HCT116 (cell line): ENCODE data around the gene TRPM5. TPM values are rescaled to one million over a fixed set of nuclear protein-coding genes. Genes with fewer than 3 reads are reported as not detected.

Experiments
- ATAC-seq: fragments of 200-7000 bp; cut with Tn5 transposase; 2 replicates; pipeline ENCODE4 v1.9.1; 2020; ENCODE audit warnings: mild to moderate bottlenecking, moderate library complexity
- BruUV-seq: library from RNA; stranded (reverse); fragments of 400-500 nt; replicated peaks from 2 replicates; lab custom pipeline; 2021; lab: Mats Ljungman, UMichigan
- CTCF ChIA-PET: fragments of 300-600 bp; sonication (Branson Sonifier 250); formaldehyde crosslinking; loops from one replicate; lab custom pipeline; 2021; ENCODE audit warnings: antibody characterized with exemption; lab: Charles Lee
- POLR2A ChIA-PET: fragments of 300-600, 350-600 bp; sonication (Branson Sonifier 250); formaldehyde crosslinking; loops from one replicate; lab custom pipeline; 2021; ENCODE audit warnings: antibody characterized with exemption; lab: Charles Lee
- RAD21 ChIA-PET, 2 experiments: fragments of 300-600 bp; sonication (Branson Sonifier 250); formaldehyde crosslinking; loops; one replicate each; lab custom pipeline; 2023; ENCODE audit warnings: low total read pairs in 2 of 2; ENCODE audit not compliant: uncharacterized antibody in 2 of 2, unreplicated experiment in 2 of 2, low non-redundant PET in 1 of 2; lab: Charles Lee
- DNase-seq: peaks from one replicate; pipeline ENCODE4 v3.0.0-alpha.2; 2010; ENCODE audit warnings: low read depth, low spot score
- H2AFZ ChIP-seq: fragments of 200-600 bp; shearing (Covaris generic), sonication (generic); 2 replicates; pipeline ENCODE4 v1.6.1; 2017; ENCODE audit warnings: low read depth, mixed run types, mixed read lengths, antibody characterized with exemption, low read length; ENCODE audit not compliant: poor library complexity, severe bottlenecking
- H3K27ac ChIP-seq: 2 replicates; pipeline ENCODE4 v1.5.1; 2012; ENCODE audit warnings: low read depth, low read length
- H3K27me3 ChIP-seq: fragments of 200-600 bp; sonication (generic); 2 replicates; pipeline ENCODE4 v1.6.1; 2016; ENCODE audit warnings: mixed run types, low read length, mixed read lengths; ENCODE audit not compliant: insufficient read depth
- H3K36me3 ChIP-seq, 2 experiments: fragments of 200-500 bp in 1 of 2; fragments of 200-600 bp in 1 of 2; sonication (Bioruptor generic) in 1 of 2; sonication (generic) in 1 of 2; 2 replicates each; pipeline versions ENCODE4 v1.5.1 to v1.6.1; 2014 to 2016; ENCODE audit warnings: low read length in 2 of 2, inconsistent platforms in 1 of 2, mixed read lengths in 1 of 2, mixed run types in 1 of 2; ENCODE audit not compliant: insufficient read depth in 2 of 2, control insufficient read depth in 1 of 2
- H3K4me1 ChIP-seq, 2 experiments: fragments of 200-600 bp in 1 of 2; sonication (generic) in 1 of 2; 2 replicates each; pipeline versions ENCODE4 v1.5.1 to v1.6.1; 2012 to 2017; ENCODE audit warnings: low read length in 2 of 2, inconsistent platforms in 1 of 2, mild to moderate bottlenecking in 1 of 2, mixed read lengths in 1 of 2, mixed run types in 1 of 2, moderate library complexity in 1 of 2; ENCODE audit not compliant: insufficient read depth in 2 of 2, control insufficient read depth in 1 of 2
- H3K4me2 ChIP-seq: fragments of 200-600 bp; sonication (generic); 2 replicates; pipeline ENCODE4 v1.6.1; 2017; ENCODE audit warnings: mixed run types, low read length, mixed read lengths
- H3K4me3 ChIP-seq, 2 experiments: fragments of 200-600 bp in 1 of 2; sonication (generic) in 1 of 2; replicated peaks in 1 of 2; 2 replicates each; pipeline ENCODE4 v1.5.1; 2011 to 2016; ENCODE audit warnings: low read length in 2 of 2, control low read depth in 1 of 2, low read depth in 1 of 2, mild to moderate bottlenecking in 1 of 2, mixed read lengths in 1 of 2, mixed run types in 1 of 2
- H3K79me2 ChIP-seq: fragments of 200-600 bp; sonication (generic); 2 replicates; pipeline ENCODE4 v1.6.1; 2017; ENCODE audit warnings: mild to moderate bottlenecking, mixed run types, low read length, moderate library complexity, mixed read lengths; ENCODE audit not compliant: insufficient read depth
- H3K9ac ChIP-seq: fragments of 200-600 bp; sonication (generic); 2 replicates; pipeline ENCODE4 v1.6.1; 2016; ENCODE audit warnings: low read length, mixed read lengths
- H3K9me2 ChIP-seq: fragments of 200-600 bp; sonication (generic), shearing (Covaris generic); 2 replicates; pipeline ENCODE4 v1.6.1; 2017; ENCODE audit warnings: mixed run types, mild to moderate bottlenecking, moderate library complexity; ENCODE audit not compliant: insufficient read depth
- H3K9me3 ChIP-seq, 2 experiments: fragments of 200-500 bp in 1 of 2; fragments of 200-600 bp in 1 of 2; sonication (Bioruptor generic) in 1 of 2; sonication (generic) in 1 of 2; 2 replicates each; pipeline ENCODE4 v1.6.1; 2014 to 2017; ENCODE audit warnings: low read length in 2 of 2, mixed read lengths in 2 of 2, inconsistent platforms in 1 of 2, low read depth in 1 of 2, mild to moderate bottlenecking in 1 of 2, mixed run types in 1 of 2, moderate library complexity in 1 of 2; ENCODE audit not compliant: control insufficient read depth in 1 of 2, insufficient read depth in 1 of 2
- H4K20me1 ChIP-seq: fragments of 200-600 bp; sonication (generic), shearing (Covaris generic); 2 replicates; pipeline ENCODE4 v1.6.1; 2017; ENCODE audit warnings: mixed run types, mild to moderate bottlenecking, moderate library complexity; ENCODE audit not compliant: insufficient read depth
- CBX3 ChIP-seq: IDR thresholded peaks from 2 replicates; pipeline ENCODE4 v1.6.1; 2012; ENCODE audit warnings: low read depth
- EGR1 ChIP-seq: IDR thresholded peaks from 2 replicates; pipeline ENCODE4 v1.6.1; 2012; ENCODE audit warnings: low read depth
- EZH2phosphoT487 ChIP-seq: fragments of 200-600 bp; IDR thresholded peaks from 2 replicates; pipeline ENCODE4 v1.6.1; 2018; ENCODE audit warnings: antibody characterized with exemption, borderline replicate concordance
- FOSL1 ChIP-seq: IDR thresholded peaks from 2 replicates; pipeline ENCODE4 v1.6.1; 2012; ENCODE audit warnings: low read depth
- JUND ChIP-seq: IDR thresholded peaks from 2 replicates; pipeline ENCODE4 v1.6.1; 2012
- POLR2A ChIP-seq: IDR thresholded peaks from 2 replicates; pipeline ENCODE4 v1.7.0; 2011; ENCODE audit warnings: borderline replicate concordance; ENCODE audit not compliant: insufficient read depth, insufficient read length; ENCODE audit errors: extremely low read depth
- RAD21 ChIP-seq: IDR thresholded peaks from 2 replicates; pipeline ENCODE4 v1.6.1; 2012; ENCODE audit warnings: low read depth, mild to moderate bottlenecking
- SP1 ChIP-seq: IDR thresholded peaks from 2 replicates; pipeline ENCODE4 v1.6.1; 2012; ENCODE audit warnings: low read depth
- SRF ChIP-seq: IDR thresholded peaks from 2 replicates; pipeline ENCODE4 v1.6.1; 2012; ENCODE audit warnings: low read depth
- ZNF274 ChIP-seq: fragments of 200-500 bp; sonication (Bioruptor generic); IDR thresholded peaks from 2 replicates; pipeline ENCODE4 v1.6.1; 2014; ENCODE audit warnings: mild to moderate bottlenecking, low read depth, low read length, inconsistent platforms
- intact Hi-C: fragments of 100-400 bp; cut with micrococcal nuclease; formaldehyde crosslinking; loops from 2 replicates; pipeline ENCODE4 v1.10.0; 2022
- total RNA-seq: library from RNA; stranded (reverse); gene quantifications from one replicate; pipeline ENCODE4 v1.2.1, GENCODE V29; 2021; ENCODE audit not compliant: unreplicated experiment
- TF ChIP-seq, protein P1 (sequence below): IDR thresholded peaks from 2 replicates; pipeline ENCODE4 v1.6.1; 2012
- TF ChIP-seq, protein P2 (sequence below): IDR thresholded peaks from 2 replicates; pipeline ENCODE4 v1.6.1; 2012; ENCODE audit warnings: low read depth

The TRPM5 gene
- total RNA-seq, 1 experiment from 2014 or later, result 0.07 TPM

DNA sequence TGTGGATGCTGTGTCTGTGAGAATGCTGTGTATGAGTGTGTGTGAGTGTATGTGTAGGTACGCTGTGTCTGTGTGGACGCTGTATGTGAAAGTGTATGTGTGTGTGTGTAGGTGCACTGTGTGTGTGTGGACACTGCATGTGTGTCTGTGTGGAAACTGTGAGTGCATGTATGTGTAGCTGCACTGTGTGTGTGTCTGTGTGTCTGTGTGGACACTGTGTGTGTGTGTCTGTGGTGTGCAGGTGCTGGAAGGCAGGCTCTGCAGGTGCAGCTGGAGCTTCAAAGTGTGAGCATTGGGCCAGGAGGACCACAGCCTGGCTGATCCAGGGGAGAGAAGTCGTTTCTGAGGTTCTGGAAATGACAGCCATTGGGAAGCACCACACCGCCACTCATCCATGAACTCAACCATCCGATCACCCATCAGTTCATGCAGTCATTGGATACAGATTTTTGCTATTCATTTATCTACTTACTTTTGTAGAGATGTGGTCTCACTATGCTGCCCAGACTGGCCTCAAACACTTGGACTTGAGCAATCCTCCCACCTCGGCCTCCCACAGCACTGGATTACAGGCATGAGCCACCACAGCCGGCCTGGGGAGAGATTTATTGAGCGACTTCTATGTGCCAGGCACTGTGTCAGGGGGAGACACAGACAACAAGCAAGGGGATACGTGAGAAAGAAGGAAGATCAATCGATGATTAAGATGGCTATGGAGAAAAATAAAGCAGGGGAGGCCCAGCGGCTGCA lies 9.6 kb downstream of the TRPM5 start:
- Histone ChIP-seq H3K36me3 (no peaks in the 10 kb centered on the region), H2AFZ (no peak overlapping the region), H3K27me3 (0 out of 2 replicates have a peak, but pooled peaks cover 9% of the 10 kb centered on the region), H3K27ac (no peak overlapping the region), H3K4me2 (no peak overlapping the region), H3K9me3 (no peaks in the 10 kb centered on the region), H3K79me2 (no peaks in the 10 kb centered on the region), H4K20me1 (no peaks in the 10 kb centered on the region), H3K4me1 (no peaks in the 10 kb centered on the region), H3K9me2 (no peaks in the 10 kb centered on the region), H3K4me3 (no peak overlapping the region), H3K9ac (no peak overlapping the region)
- ATAC-seq (no peak), DNase-seq (no peak)
- RAD21 ChIA-PET, result no interaction called here
- CTCF ChIA-PET, result no interaction called here
- intact Hi-C loops, result no loop called here
- POLR2A ChIA-PET, result no interaction called here
- no TSS peak for BruUV-seq
- no peak for TF ChIP-seq EGR1
- TF ChIP-seq SP1, result no peak
- TF ChIP-seq CBX3, result no peak
- no peak for TF ChIP-seq POLR2A
- TF ChIP-seq FOSL1, result no peak
- TF ChIP-seq, protein P1, sequence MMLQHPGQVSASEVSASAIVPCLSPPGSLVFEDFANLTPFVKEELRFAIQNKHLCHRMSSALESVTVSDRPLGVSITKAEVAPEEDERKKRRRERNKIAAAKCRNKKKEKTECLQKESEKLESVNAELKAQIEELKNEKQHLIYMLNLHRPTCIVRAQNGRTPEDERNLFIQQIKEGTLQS, result no peak
- no peak for TF ChIP-seq EZH2phosphoT487
- no peak for TF ChIP-seq JUND
- no peak for TF ChIP-seq ZNF274
- TF ChIP-seq, protein P2, sequence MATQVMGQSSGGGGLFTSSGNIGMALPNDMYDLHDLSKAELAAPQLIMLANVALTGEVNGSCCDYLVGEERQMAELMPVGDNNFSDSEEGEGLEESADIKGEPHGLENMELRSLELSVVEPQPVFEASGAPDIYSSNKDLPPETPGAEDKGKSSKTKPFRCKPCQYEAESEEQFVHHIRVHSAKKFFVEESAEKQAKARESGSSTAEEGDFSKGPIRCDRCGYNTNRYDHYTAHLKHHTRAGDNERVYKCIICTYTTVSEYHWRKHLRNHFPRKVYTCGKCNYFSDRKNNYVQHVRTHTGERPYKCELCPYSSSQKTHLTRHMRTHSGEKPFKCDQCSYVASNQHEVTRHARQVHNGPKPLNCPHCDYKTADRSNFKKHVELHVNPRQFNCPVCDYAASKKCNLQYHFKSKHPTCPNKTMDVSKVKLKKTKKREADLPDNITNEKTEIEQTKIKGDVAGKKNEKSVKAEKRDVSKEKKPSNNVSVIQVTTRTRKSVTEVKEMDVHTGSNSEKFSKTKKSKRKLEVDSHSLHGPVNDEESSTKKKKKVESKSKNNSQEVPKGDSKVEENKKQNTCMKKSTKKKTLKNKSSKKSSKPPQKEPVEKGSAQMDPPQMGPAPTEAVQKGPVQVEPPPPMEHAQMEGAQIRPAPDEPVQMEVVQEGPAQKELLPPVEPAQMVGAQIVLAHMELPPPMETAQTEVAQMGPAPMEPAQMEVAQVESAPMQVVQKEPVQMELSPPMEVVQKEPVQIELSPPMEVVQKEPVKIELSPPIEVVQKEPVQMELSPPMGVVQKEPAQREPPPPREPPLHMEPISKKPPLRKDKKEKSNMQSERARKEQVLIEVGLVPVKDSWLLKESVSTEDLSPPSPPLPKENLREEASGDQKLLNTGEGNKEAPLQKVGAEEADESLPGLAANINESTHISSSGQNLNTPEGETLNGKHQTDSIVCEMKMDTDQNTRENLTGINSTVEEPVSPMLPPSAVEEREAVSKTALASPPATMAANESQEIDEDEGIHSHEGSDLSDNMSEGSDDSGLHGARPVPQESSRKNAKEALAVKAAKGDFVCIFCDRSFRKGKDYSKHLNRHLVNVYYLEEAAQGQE, result no peak
- no peak for TF ChIP-seq SRF
- TF ChIP-seq RAD21, result no peak
